ENCODE measurements around the gene HOXC5.

HOXC5 gene

GRCh38 chr12:54053003-54053750 lies 20.3 kb downstream of the HOXC5 start:
- DNase-seq: no peak
- no peak for TF ChIP-seq CTCF (IDR thresholded peaks at IDR 0.05; ENCODE audit: low read depth, low read length, missing control alignments)
- in situ Hi-C loops (cut with HindIII; ENCODE audit: low pct_ligation_motif_present, low sequenced_read_pairs): no loop called here
- H3K27ac ChIP-seq: no peak overlapping the region
- H3K4me3 ChIP-seq (ENCODE audit: low read depth, low read length): peak overlapping the region; percentile 30
- no peaks in the 10 kb centered on the region for H3K36me3 ChIP-seq (replicated peaks)
- H3K27me3 ChIP-seq (replicated peaks): peaks cover 83% of the 10 kb centered on the region

- Histone ChIP-seq H3K27ac (no peak within 1 kb of the TSS), H3K36me3 (replicated peaks) (no peaks in the 10 kb centered on the region), H3K27me3 (replicated peaks) (peaks cover 83% of the 10 kb centered on the region), H3K4me3 (ENCODE audit: low read depth, low read length) (peak within 1 kb of the TSS; percentile 31)
- TF ChIP-seq CTCF (IDR thresholded peaks at IDR 0.05; ENCODE audit: low read depth, low read length, missing control alignments): no peak
- DNase-seq: no peak
- in situ Hi-C loops (cut with HindIII; ENCODE audit: low pct_ligation_motif_present, low sequenced_read_pairs): no loop called here
These were observed 21.2 kb downstream of the HOXC5 start, which contains the start of gene HOXC4 for GRCh38 chr12:54053751-54054741. HOXC4 (plus strand) TSS chr12:54053835; CDS start chr12:54053923, 88 bp downstream.

DNA sequence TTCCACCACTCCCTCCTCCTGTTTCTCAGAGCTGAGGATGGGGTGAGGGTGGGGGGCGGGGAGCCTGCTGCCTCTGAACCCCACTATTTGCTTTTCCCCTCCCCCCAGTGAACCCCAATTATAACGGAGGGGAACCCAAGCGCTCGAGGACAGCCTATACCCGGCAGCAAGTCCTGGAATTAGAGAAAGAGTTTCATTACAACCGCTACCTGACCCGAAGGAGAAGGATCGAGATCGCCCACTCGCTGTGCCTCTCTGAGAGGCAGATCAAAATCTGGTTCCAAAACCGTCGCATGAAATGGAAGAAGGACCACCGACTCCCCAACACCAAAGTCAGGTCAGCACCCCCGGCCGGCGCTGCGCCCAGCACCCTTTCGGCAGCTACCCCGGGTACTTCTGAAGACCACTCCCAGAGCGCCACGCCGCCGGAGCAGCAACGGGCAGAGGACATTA lies 21.9 kb downstream of the HOXC5 start:
- Histone ChIP-seq H3K27me3 (replicated peaks) (peaks cover 85% of the 10 kb centered on the region), H3K36me3 (replicated peaks) (no peaks in the 10 kb centered on the region), H3K27ac (no peak overlapping the region), H3K4me3 (ENCODE audit: low read depth, low read length) (peak overlapping the region; percentile 31)
- TF ChIP-seq CTCF (IDR thresholded peaks at IDR 0.05; ENCODE audit: low read depth, low read length, missing control alignments): no peak
- no peak for DNase-seq
- in situ Hi-C loops (cut with HindIII; ENCODE audit: low pct_ligation_motif_present, low sequenced_read_pairs): no loop called here

DNA sequence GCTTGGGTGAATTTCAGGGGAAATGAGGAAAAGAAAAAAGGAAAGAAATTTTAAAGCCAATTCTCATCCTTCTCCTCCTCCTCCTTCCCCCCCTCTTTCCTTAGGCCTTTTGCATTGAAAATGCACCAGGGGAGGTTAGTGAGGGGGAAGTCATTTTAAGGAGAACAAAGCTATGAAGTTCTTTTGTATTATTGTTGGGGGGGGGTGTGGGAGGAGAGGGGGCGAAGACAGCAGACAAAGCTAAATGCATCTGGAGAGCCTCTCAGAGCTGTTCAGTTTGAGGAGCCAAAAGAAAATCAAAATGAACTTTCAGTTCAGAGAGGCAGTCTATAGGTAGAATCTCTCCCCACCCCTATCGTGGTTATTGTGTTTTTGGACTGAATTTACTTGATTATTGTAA lies 22.7 kb downstream of the HOXC5 start:
- no peak for DNase-seq
- no peak for TF ChIP-seq CTCF (IDR thresholded peaks at IDR 0.05; ENCODE audit: low read depth, low read length, missing control alignments)
- Histone ChIP-seq H3K4me3 (ENCODE audit: low read depth, low read length) (no peak overlapping the region), H3K36me3 (replicated peaks) (no peaks in the 10 kb centered on the region), H3K27ac (no peak overlapping the region), H3K27me3 (replicated peaks) (peaks cover 85% of the 10 kb centered on the region)
- in situ Hi-C loops (cut with HindIII; ENCODE audit: low pct_ligation_motif_present, low sequenced_read_pairs): no loop called here

DNA sequence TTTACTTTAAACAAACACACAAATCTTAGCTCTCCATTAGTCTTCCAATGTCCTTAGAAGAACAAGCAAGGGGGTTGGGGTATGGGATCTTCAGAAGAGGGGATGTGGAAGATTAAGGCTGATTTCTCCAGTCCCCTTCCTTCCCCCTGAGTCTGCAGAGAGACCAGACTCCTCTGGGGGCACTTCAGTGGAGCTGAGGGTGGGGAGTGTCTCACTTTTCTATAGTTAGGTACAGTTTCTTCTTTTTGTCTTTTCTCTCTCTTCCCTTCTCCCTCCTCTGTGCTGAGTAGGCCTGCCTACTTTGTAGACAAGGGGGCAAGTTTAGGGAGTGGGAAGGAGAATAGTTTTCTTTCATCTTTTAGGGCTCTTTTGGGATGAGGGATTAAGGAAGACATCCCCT lies 23.3 kb downstream of the HOXC5 start:
- H3K4me3 ChIP-seq (ENCODE audit: low read depth, low read length): no peak overlapping the region
- no peak overlapping the region for H3K27ac ChIP-seq
- no peak for TF ChIP-seq CTCF (IDR thresholded peaks at IDR 0.05; ENCODE audit: low read depth, low read length, missing control alignments)
- H3K36me3 ChIP-seq (replicated peaks): no peaks in the 10 kb centered on the region
- peaks cover 85% of the 10 kb centered on the region for H3K27me3 ChIP-seq (replicated peaks)
- in situ Hi-C loops (cut with HindIII; ENCODE audit: low pct_ligation_motif_present, low sequenced_read_pairs): no loop called here
- DNase-seq: no peak
